Measurements from ENCODE around the gene PRIMA1. TPM values are rescaled to one million over a fixed set of nuclear protein-coding genes. Genes with fewer than 3 reads are reported as not detected.

PRIMA1 gene
- total RNA-seq, 1 experiment from 2014 or later, result 4.9 TPM

- ChIA-PET POLR2A (no interaction called here), CTCF (interaction anchor here (0.6 to 2.9 kb wide), 6 partner anchors 9 to 527 kb away, joined by 3 to 9 read pairs (median 6); no protein-coding TSS in a partner anchor)
- TF ChIP-seq TP53 (CRISPR knock-in tag; IDR thresholded peaks at IDR 0.05) (no peak), PREB (CRISPR knock-in tag; IDR thresholded peaks at IDR 0.05; ENCODE audit: borderline replicate concordance) (no peak), ESRRA (CRISPR knock-in tag; IDR thresholded peaks at IDR 0.05; ENCODE audit: borderline replicate concordance) (no peak), NFE2L1 (CRISPR knock-in tag; IDR thresholded peaks at IDR 0.05) (no peak), FOXK1 (CRISPR knock-in tag; IDR thresholded peaks at IDR 0.05) (no peak), ARID4B (CRISPR knock-in tag; IDR thresholded peaks at IDR 0.05; ENCODE audit: borderline replicate concordance) (no peak), GRHL2 (CRISPR knock-in tag; IDR thresholded peaks at IDR 0.05; ENCODE audit: insufficient replicate concordance, severe bottlenecking) (no peak), TEAD1 (CRISPR knock-in tag; IDR thresholded peaks at IDR 0.05) (no peak), ATF1 (CRISPR knock-in tag; IDR thresholded peaks at IDR 0.05) (no peak), ZNF138 (CRISPR knock-in tag; conservative IDR thresholded peaks at IDR 0.05) (no peak), SMAD3 (CRISPR knock-in tag; IDR thresholded peaks at IDR 0.05; ENCODE audit: borderline replicate concordance) (no peak), ZNF232 (CRISPR knock-in tag; IDR thresholded peaks at IDR 0.05) (no peak)
- TF ChIP-seq, protein P1, sequence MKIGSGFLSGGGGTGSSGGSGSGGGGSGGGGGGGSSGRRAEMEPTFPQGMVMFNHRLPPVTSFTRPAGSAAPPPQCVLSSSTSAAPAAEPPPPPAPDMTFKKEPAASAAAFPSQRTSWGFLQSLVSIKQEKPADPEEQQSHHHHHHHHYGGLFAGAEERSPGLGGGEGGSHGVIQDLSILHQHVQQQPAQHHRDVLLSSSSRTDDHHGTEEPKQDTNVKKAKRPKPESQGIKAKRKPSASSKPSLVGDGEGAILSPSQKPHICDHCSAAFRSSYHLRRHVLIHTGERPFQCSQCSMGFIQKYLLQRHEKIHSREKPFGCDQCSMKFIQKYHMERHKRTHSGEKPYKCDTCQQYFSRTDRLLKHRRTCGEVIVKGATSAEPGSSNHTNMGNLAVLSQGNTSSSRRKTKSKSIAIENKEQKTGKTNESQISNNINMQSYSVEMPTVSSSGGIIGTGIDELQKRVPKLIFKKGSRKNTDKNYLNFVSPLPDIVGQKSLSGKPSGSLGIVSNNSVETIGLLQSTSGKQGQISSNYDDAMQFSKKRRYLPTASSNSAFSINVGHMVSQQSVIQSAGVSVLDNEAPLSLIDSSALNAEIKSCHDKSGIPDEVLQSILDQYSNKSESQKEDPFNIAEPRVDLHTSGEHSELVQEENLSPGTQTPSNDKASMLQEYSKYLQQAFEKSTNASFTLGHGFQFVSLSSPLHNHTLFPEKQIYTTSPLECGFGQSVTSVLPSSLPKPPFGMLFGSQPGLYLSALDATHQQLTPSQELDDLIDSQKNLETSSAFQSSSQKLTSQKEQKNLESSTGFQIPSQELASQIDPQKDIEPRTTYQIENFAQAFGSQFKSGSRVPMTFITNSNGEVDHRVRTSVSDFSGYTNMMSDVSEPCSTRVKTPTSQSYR (CRISPR knock-in tag; IDR thresholded peaks at IDR 0.05), result no peak
- TF ChIP-seq, protein P2, sequence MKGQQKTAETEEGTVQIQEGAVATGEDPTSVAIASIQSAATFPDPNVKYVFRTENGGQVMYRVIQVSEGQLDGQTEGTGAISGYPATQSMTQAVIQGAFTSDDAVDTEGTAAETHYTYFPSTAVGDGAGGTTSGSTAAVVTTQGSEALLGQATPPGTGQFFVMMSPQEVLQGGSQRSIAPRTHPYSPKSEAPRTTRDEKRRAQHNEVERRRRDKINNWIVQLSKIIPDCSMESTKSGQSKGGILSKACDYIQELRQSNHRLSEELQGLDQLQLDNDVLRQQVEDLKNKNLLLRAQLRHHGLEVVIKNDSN (CRISPR knock-in tag; IDR thresholded peaks at IDR 0.05), result no peak
- TF ChIP-seq, protein P3, sequence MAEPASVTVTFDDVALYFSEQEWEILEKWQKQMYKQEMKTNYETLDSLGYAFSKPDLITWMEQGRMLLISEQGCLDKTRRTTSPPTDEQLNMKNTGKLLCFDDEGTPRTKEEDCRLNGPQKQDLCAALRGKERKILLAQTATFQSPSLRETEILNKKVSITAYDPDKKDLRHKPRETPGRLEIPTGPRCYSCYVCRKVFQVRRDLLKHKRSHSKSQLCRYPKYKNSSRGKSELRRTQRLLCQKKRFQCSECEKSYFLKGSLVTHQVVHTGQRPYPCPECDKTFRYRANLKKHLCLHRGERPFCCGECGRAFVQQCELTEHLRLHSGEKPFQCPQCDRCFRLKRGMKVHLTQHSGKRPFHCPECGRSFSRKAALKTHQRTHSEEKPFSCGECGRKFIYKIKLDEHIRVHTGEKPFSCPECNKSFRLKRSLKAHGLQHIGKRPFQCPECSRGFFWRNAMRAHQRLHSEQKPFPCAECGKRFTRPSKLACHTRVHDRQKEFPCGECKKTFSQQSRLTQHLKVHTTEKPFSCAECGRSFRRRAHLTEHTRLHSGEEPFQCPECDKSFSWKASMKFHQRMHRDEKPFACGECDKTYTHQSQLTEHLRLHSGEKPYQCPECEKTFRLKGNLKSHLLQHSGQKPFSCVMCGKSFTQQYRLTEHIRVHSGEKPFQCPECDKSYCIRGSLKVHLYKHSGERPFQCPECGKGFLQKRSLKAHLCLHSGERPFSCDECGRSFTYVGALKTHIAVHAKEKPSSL (CRISPR knock-in tag; conservative IDR thresholded peaks at IDR 0.05), result no peak
- Mint-ChIP-seq H3K4me3 (no peak overlapping the region), H3K36me3 (no peaks in the 10 kb centered on the region), H3K27me3 (ENCODE audit: low read depth) (no peaks in the 10 kb centered on the region), H3K27ac (no peak overlapping the region), H3K4me1 (peaks cover 4% of the 10 kb centered on the region; the same call in 1 of the 2 replicates), H3K9me3 (peaks cover 5% of the 10 kb centered on the region; the same call in 1 of the 2 replicates)
- ATAC-seq (peak; percentile 33; the same call in 1 of the 2 replicates), DNase-seq (ENCODE audit: low spot score) (no peak)
Observed at GRCh38 chr14:93725002-93725582, 63.2 kb downstream of the PRIMA1 start.
